Stomach (tissue), 9 donors: ENCODE measurements around the gene ST8SIA6. TPM values are rescaled to one million over a fixed set of nuclear protein-coding genes. Genes with fewer than 3 reads are reported as not detected.
"Not testable (repeated sequence)": the region's sequence is repeated elsewhere in the genome, so short reads cannot be mapped to it uniquely, and the experiment has no call there.

ENCODE experiments used
- DNase-seq, 2 donors: peaks; one replicate each; pipeline versions ENCODE4 v3.0.0 to v3.0.0-alpha.2; 2013 to 2019
- H3K27ac ChIP-seq, 5 donors: fragments of 200-600 bp in 4 of 5; sonication (generic) in 4 of 5; one replicate each; pipeline ENCODE4 v1.5.1; 2013 to 2019; ENCODE audit warnings: mild to moderate bottlenecking in 1 of 5, moderate library complexity in 1 of 5
- H3K27me3 ChIP-seq, 3 donors: fragments of 200-600 bp; sonication (generic); one replicate each; pipeline ENCODE4 v1.5.1; 2017 to 2019; ENCODE audit warnings: mixed run types in 1 of 3
- H3K36me3 ChIP-seq, 4 donors: fragments of 200-600 bp; sonication (generic); 1 replicate in 3 of 4; 2 replicates in 1 of 4; pipeline ENCODE4 v1.5.1; 2016 to 2019
- H3K4me1 ChIP-seq, 4 donors: fragments of 200-600 bp; sonication (generic); one replicate each; pipeline ENCODE4 v1.5.1; 2016 to 2019
- H3K4me3 ChIP-seq, 4 donors: fragments of 200-600 bp; sonication (generic) in 3 of 4; one replicate each; pipeline ENCODE4 v1.5.1; 2016 to 2019; ENCODE audit warnings: mild to moderate bottlenecking in 1 of 4
- H3K9me3 ChIP-seq, 4 donors: fragments of 200-600 bp; sonication (generic); one replicate each; pipeline ENCODE4 v1.5.1; 2016 to 2019
- EP300 ChIP-seq: sonication (generic); formaldehyde crosslinking; IDR thresholded peaks from one replicate; pipeline ENCODE4 v1.6.1; 2017; ENCODE audit warnings: antibody characterized with exemption
- POLR2A ChIP-seq, 4 donors: fragments of 450-650 bp; IDR thresholded peaks; one replicate each; pipeline ENCODE4 v1.6.1; 2016; ENCODE audit warnings: antibody characterized with exemption in 4 of 4, control low read depth in 2 of 4, mild to moderate bottlenecking in 1 of 4, moderate library complexity in 1 of 4
- POLR2AphosphoS5 ChIP-seq, 3 donors: sonication (generic); formaldehyde crosslinking; IDR thresholded peaks; one replicate each; pipeline ENCODE4 v1.6.1; 2016; ENCODE audit warnings: antibody characterized with exemption in 3 of 3
- WGBS, 5 donors: extraction: QIAGEN DNeasy Blood & Tissue Kit in 3 of 5; methylation state at CpG; one replicate each; pipeline versions ENCODE4 v1.1.5 to v1.1.7; 2013 to 2018; 5-methylcytosine and 5-hydroxymethylcytosine counted together
- intact Hi-C: fragments of 100-400 bp; cut with DNase I; formaldehyde crosslinking; loops from one replicate; pipeline ENCODE4 v1.15.1; 2023; ENCODE audit warnings: low total_unique reads
- polyA plus RNA-seq, 3 donors: library from polyadenylated mRNA; stranded (reverse); fragments of 200-250 nt; gene quantifications; one replicate each; pipeline ENCODE4 v1.2.3, GENCODE V29; 2013
- total RNA-seq, 5 donors: library from RNA; depleted of rRNA; stranded (reverse); fragments of >200 nt; gene quantifications; one replicate each; pipeline versions ENCODE4 v1.1.0 to v1.2.3, GENCODE V29; 2014 to 2016
- TF ChIP-seq, protein P1 (sequence below), 7 experiments: fragments of 450-650 bp in 4 of 7; fragments of 200-600 bp in 3 of 7; sonication (generic) in 3 of 7; IDR thresholded peaks; one replicate each; pipeline ENCODE4 v1.5.1; 2016 to 2019; ENCODE audit warnings: antibody characterized with exemption in 7 of 7, control low read depth in 2 of 7, mild to moderate bottlenecking in 1 of 7
- donor health status: healthy with polysubstance abuse.
- donor health status: Bipolar disorder and iron deficiency.
- donor health status: healthy.

ST8SIA6 gene
- total and polyA plus RNA-seq, 8 donors: 0.08 to 3.7 (median 0.19) TPM; not detected in 5

DNA sequence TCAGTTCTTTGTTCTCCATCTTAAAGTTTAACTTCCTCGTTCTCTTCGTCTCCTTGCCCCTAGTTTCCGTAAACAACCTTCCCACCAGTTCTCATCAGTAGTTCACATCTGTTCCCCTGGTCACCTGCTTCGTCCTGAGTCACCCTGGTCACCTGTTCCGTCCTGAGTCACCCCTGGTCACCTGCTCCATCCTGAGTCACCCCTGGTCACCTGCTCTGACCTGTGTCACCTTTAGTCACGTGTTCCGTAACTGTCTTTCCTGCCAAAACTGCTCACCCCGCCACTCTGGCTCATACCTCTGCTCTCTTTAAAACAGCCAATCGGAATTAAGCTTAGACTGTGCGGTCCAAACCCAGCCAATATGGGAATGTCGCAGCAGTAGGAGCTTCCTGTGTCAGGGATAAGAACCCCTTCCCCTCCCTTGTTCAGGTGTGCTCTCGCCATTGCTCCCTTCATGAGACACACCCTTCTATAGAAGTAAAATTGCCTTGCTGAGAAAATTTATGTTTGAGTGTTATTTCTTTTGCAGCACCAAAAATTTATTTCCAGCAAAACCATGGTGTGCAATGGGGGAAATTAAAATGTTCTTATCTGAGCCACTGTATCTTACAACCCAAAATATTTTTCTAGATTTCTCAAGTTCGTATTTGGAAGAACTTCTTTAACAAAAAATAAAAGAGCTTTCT lies 114.1 kb downstream of the ST8SIA6 start:
- TF ChIP-seq, protein P1, sequence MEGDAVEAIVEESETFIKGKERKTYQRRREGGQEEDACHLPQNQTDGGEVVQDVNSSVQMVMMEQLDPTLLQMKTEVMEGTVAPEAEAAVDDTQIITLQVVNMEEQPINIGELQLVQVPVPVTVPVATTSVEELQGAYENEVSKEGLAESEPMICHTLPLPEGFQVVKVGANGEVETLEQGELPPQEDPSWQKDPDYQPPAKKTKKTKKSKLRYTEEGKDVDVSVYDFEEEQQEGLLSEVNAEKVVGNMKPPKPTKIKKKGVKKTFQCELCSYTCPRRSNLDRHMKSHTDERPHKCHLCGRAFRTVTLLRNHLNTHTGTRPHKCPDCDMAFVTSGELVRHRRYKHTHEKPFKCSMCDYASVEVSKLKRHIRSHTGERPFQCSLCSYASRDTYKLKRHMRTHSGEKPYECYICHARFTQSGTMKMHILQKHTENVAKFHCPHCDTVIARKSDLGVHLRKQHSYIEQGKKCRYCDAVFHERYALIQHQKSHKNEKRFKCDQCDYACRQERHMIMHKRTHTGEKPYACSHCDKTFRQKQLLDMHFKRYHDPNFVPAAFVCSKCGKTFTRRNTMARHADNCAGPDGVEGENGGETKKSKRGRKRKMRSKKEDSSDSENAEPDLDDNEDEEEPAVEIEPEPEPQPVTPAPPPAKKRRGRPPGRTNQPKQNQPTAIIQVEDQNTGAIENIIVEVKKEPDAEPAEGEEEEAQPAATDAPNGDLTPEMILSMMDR (IDR thresholded peaks at IDR 0.05): no peak
- TF ChIP-seq EP300: no peak
- TF ChIP-seq POLR2A (IDR thresholded peaks at IDR 0.05): no peak
- no peak for TF ChIP-seq POLR2AphosphoS5 (IDR thresholded peaks at IDR 0.05)
- peaks cover 11 to 19% (median 17%) of the 10 kb centered on the region in 4 donors for H3K9me3 ChIP-seq
- no peak overlapping the region for H3K27ac ChIP-seq
- WGBS, 5 donors: 74 to 83% (median 80%) methylated on average over 13 of the region's 13 CpGs
- DNase-seq: no peak
- no peak overlapping the region for H3K4me3 ChIP-seq
- no peaks in the 10 kb centered on the region for H3K4me1 ChIP-seq
- intact Hi-C loops: no loop called here
- no peaks in the 10 kb centered on the region for H3K27me3 ChIP-seq
- H3K36me3 ChIP-seq: no peaks in the 10 kb centered on the region

GRCh38 chr10:17335065-17335464 lies 119.3 kb downstream of the ST8SIA6 start:
- WGBS, 5 donors: 76 to 86% (median 81%) methylated on average over 2 of the region's 2 CpGs
- no peak for DNase-seq
- no peak for TF ChIP-seq POLR2A (IDR thresholded peaks at IDR 0.05)
- no peaks in the 10 kb centered on the region for H3K27me3 ChIP-seq
- H3K9me3 ChIP-seq: peaks cover 3 to 4% (median 4%) of the 10 kb centered on the region in 4 donors
- no peaks in the 10 kb centered on the region for H3K4me1 ChIP-seq
- H3K27ac ChIP-seq: no peak overlapping the region
- intact Hi-C loops: no loop called here
- no peaks in the 10 kb centered on the region for H3K36me3 ChIP-seq
- no peak overlapping the region for H3K4me3 ChIP-seq

- Histone ChIP-seq H3K27ac (no peak overlapping the region), H3K9me3 (no peaks in the 10 kb centered on the region), H3K4me1 (no peaks in the 10 kb centered on the region), H3K27me3 (no peaks in the 10 kb centered on the region), H3K36me3 (no peaks in the 10 kb centered on the region), H3K4me3 (no peak overlapping the region)
- no peak for DNase-seq
- intact Hi-C loops: no loop called here
- TF ChIP-seq POLR2A (IDR thresholded peaks at IDR 0.05): no peak
- TF ChIP-seq, protein P1 (IDR thresholded peaks at IDR 0.05): no peak
- no peak for TF ChIP-seq EP300
- TF ChIP-seq POLR2AphosphoS5 (IDR thresholded peaks at IDR 0.05): no peak
- 52 to 63% (median 62%) methylated on average over 2 of the region's 2 CpGs for WGBS, 5 donors
Measured at GRCh38 chr10:17330501-17330900, 123.9 kb downstream of the ST8SIA6 start.

- Histone ChIP-seq H3K4me3 (no peak overlapping the region), H3K36me3 (no peaks in the 10 kb centered on the region), H3K27me3 (no peaks in the 10 kb centered on the region), H3K27ac (no peak overlapping the region), H3K9me3 (no peaks in the 10 kb centered on the region), H3K4me1 (no peaks in the 10 kb centered on the region)
- TF ChIP-seq POLR2A (IDR thresholded peaks at IDR 0.05) (no peak), POLR2AphosphoS5 (IDR thresholded peaks at IDR 0.05) (no peak), EP300 (no peak)
- TF ChIP-seq, protein P1 (IDR thresholded peaks at IDR 0.05): no peak
- intact Hi-C loops: no loop called here
- no peak for DNase-seq
- 69 to 77% (median 75%) methylated on average over 4 of the region's 4 CpGs for WGBS, 5 donors
Measured at GRCh38 chr10:17326377-17326776, 128.0 kb downstream of the ST8SIA6 start.

- H3K9me3 ChIP-seq, H3K27me3 ChIP-seq, intact Hi-C loops, H3K4me3 ChIP-seq, H3K27ac ChIP-seq, H3K4me1 ChIP-seq, DNase-seq, H3K36me3 ChIP-seq: not testable (repeated sequence)
- 75 to 91% (median 84%) methylated on average over 3 of the region's 3 CpGs for WGBS, 5 donors
Measured at GRCh38 chr10:17321957-17322356, 132.4 kb downstream of the ST8SIA6 start.
